K562 (cell line): ENCODE measurements around the gene VPS11. TPM values are rescaled to one million over a fixed set of nuclear protein-coding genes. Genes with fewer than 3 reads are reported as not detected.
A peak's percentile ranks its signal among the peaks of the same experiment; 100 is the strongest.

Experiments used
- ASH1L ChIP-seq: fragments of 450-650 bp; IDR thresholded peaks from 2 replicates; pipeline ENCODE4 v1.6.1; 2018; ENCODE audit warnings: borderline replicate concordance, mild to moderate bottlenecking, low read depth; ENCODE audit not compliant: partially characterized antibody
- ATF1 ChIP-seq, 2 experiments: fragments of 450-650 bp in 1 of 2; IDR thresholded peaks; 2 replicates each; pipeline ENCODE4 v1.6.1; 2016; ENCODE audit warnings: missing compliant biosample characterization in 1 of 2, missing genetic modification characterization in 1 of 2
- C11orf30 ChIP-seq: fragments of 450-650 bp; IDR thresholded peaks from 2 replicates; pipeline ENCODE4 v1.6.1; 2016; ENCODE audit warnings: low read depth, mild to moderate bottlenecking
- EP300 ChIP-seq: IDR thresholded peaks from 2 replicates; pipeline ENCODE4 v1.6.1; 2012; ENCODE audit warnings: low read length, improper control_type of control experiment
- FOXM1 ChIP-seq, 2 experiments: fragments of 450-650 bp in 1 of 2; sonication (generic) in 1 of 2; formaldehyde crosslinking in 1 of 2; IDR thresholded peaks; 2 replicates each; pipeline versions ENCODE4 v1.6.1 to v1.9.0; 2017 to 2022; ENCODE audit warnings: low read depth in 2 of 2, mild to moderate bottlenecking in 2 of 2, missing genetic modification reagents in 1 of 2, moderate library complexity in 1 of 2
- HDAC1 ChIP-seq, 2 experiments: fragments of 450-650 bp; IDR thresholded peaks; 2 replicates each; pipeline ENCODE4 v1.6.1; 2016 to 2017; ENCODE audit warnings: inconsistent platforms in 1 of 2, mild to moderate bottlenecking in 1 of 2, moderate library complexity in 1 of 2
- MTA1 ChIP-seq: fragments of 450-650 bp; IDR thresholded peaks from 2 replicates; pipeline ENCODE4 v1.6.1; 2017; ENCODE audit warnings: borderline replicate concordance
- MTA3 ChIP-seq: fragments of 450-650 bp; formaldehyde crosslinking; IDR thresholded peaks from 2 replicates; pipeline ENCODE4 v1.6.1; 2017; ENCODE audit warnings: mild to moderate bottlenecking, borderline replicate concordance
- MYBL2 ChIP-seq, 2 experiments: fragments of 450-650 bp in 1 of 2; sonication (generic) in 1 of 2; formaldehyde crosslinking in 1 of 2; IDR thresholded peaks; 2 replicates each; pipeline versions ENCODE4 v1.6.1 to v1.8.1; 2017 to 2022; ENCODE audit warnings: borderline replicate concordance in 1 of 2, inconsistent platforms in 1 of 2, low read depth in 1 of 2, mild to moderate bottlenecking in 1 of 2, missing genetic modification reagents in 1 of 2, moderate library complexity in 1 of 2
- NR2F6 ChIP-seq: fragments of 450-650 bp; formaldehyde crosslinking; IDR thresholded peaks from 2 replicates; pipeline ENCODE4 v1.4.0; 2020; ENCODE audit warnings: mild to moderate bottlenecking
- PHF20 ChIP-seq: fragments of 450-650 bp; IDR thresholded peaks from 2 replicates; pipeline ENCODE4 v1.6.1; 2018; ENCODE audit not compliant: partially characterized antibody
- PRMT5 ChIP-seq: sonication (generic); formaldehyde crosslinking; IDR thresholded peaks from 2 replicates; pipeline ENCODE4 v1.5.0; 2020; ENCODE audit warnings: missing genetic modification reagents
- ZBTB8A ChIP-seq: fragments of 450-650 bp; IDR thresholded peaks from 2 replicates; pipeline ENCODE4 v1.6.1; 2018; ENCODE audit warnings: mild to moderate bottlenecking, moderate library complexity; ENCODE audit not compliant: partially characterized antibody
- ZEB2 ChIP-seq: fragments of 450-650 bp; IDR thresholded peaks from 2 replicates; pipeline ENCODE4 v1.6.1; 2016
- ZNF197 ChIP-seq: fragments of 200-800 bp; sonication (Bioruptor generic); IDR thresholded peaks from 2 replicates; pipeline ENCODE4 v1.6.1; 2016; ENCODE audit warnings: low read depth, missing genetic modification characterization, missing compliant biosample characterization
- polyA plus RNA-seq, 8 experiments: library from polyadenylated mRNA; depleted of rRNA in 4 of 8; stranded (reverse) in 5 of 8; unstranded in 3 of 8; fragments of >200 nt; fragmentation: Nextera tagmentation in 2 of 8; fragmentation: Illumina TruSeq in 1 of 8; extraction: Ambion mirVana in 2 of 8; extraction: Trizol in 1 of 8; gene quantifications; 2 replicates each; pipeline versions ENCODE4 v1.2.1 to v1.2.3, GENCODE V29; 2011 to 2014; ENCODE audit warnings: inconsistent platforms in 1 of 8, missing spikeins in 1 of 8
- total RNA-seq, 7 experiments: library from RNA; depleted of rRNA in 6 of 7; stranded (reverse); fragments of >200 nt in 6 of 7; fragmentation: Illumina TruSeq in 2 of 7; extraction: Trizol in 2 of 7; gene quantifications; 2 replicates each; pipeline versions ENCODE4 v1.2.1 to v1.2.3, GENCODE V29; 2011 to 2021; ENCODE audit warnings: low replicate concordance in 1 of 7
- TF ChIP-seq, protein P1 (sequence below): fragments of 250-450 bp; sonication (Bioruptor Pico); IDR thresholded peaks from 2 replicates; pipeline ENCODE4 v1.4.0; 2020; ENCODE audit warnings: borderline replicate concordance
- TF ChIP-seq, protein P2 (sequence below): fragments of 450-650 bp; IDR thresholded peaks from 2 replicates; pipeline ENCODE4 v1.6.1; 2016; ENCODE audit warnings: antibody characterized with exemption
- TF ChIP-seq, protein P3 (sequence below): fragments of 250-450 bp; sonication (Bioruptor Pico); IDR thresholded peaks from 2 replicates; pipeline ENCODE4 v1.5.0; 2021; ENCODE audit warnings: mild to moderate bottlenecking, borderline replicate concordance
- TF ChIP-seq, protein P4 (sequence below): fragments of 250-450 bp; sonication (Bioruptor Pico); IDR thresholded peaks from 2 replicates; pipeline ENCODE4 v1.5.0; 2022; ENCODE audit warnings: mild to moderate bottlenecking

VPS11 gene
- total and polyA plus RNA-seq, 9 of the 15 experiments (the other 6 are each of a cell fraction or from before 2014, with no cell fraction given) = 14.1 to 35.5 (median 27.5) TPM

DNA sequence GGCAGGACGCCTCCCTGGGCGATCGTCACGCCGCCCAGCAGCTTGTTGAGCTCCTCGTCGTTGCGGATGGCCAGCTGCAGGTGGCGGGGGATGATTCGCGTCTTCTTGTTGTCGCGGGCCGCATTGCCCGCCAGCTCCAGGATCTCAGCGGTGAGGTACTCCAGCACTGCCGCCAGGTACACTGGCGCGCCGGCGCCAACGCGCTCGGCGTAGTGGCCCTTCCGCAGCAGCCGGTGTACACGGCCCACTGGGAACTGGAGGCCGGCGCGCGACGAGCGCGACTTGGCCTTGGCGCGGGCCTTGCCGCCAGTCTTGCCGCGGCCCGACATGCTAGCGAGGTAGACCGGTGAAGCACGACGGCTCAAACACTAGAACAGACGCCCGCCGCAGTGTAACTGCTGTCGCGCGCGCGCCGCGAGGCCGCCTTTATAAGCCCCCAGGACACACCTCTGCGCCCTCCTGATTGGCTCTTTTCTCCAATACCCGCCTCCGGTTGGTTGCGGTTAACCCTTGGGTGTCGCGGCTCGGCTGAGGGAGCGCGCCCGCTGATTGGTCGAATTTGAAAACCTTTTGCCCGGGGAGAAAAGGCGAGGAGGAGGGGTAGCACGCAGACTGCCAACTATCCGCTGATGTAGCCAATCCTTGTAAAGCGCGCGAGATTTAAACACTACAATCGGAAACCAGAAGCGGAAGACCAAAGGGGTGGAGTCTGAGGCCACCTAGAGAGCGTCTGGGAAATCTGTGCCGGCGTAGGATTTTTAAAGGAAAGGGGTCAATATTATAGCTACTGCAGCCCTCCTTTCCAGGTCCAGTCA is 27.7 kb downstream of the VPS11 start (continued):
- TF ChIP-seq, protein P1, sequence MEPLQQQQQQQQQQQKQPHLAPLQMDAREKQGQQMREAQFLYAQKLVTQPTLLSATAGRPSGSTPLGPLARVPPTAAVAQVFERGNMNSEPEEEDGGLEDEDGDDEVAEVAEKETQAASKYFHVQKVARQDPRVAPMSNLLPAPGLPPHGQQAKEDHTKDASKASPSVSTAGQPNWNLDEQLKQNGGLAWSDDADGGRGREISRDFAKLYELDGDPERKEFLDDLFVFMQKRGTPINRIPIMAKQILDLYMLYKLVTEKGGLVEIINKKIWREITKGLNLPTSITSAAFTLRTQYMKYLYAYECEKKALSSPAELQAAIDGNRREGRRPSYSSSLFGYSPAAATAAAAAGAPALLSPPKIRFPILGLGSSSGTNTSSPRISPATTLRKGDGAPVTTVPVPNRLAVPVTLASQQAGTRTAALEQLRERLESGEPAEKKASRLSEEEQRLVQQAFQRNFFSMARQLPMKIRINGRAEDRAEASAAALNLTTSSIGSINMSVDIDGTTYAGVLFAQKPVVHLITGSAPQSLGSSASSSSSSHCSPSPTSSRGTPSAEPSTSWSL = peak; percentile 41; the same call in 1 of the 2 replicates
- TF ChIP-seq ASH1L (peak; percentile 89), C11orf30 (peak; percentile 81), HDAC1 (IDR thresholded peaks at IDR 0.05) (peak in 1 of 2 experiments; percentile 84; a peak in 2 of 4 replicates), EP300 (no peak), NR2F6 (CRISPR knock-in tag) (no peak), FOXM1 (IDR thresholded peaks at IDR 0.05; ENCODE audit: low read depth) (peak; percentile 99), FOXM1 (CRISPR knock-in tag; IDR thresholded peaks at IDR 0.05; ENCODE audit: low read depth) (peak; percentile 96), MTA1 (no peak), ZBTB8A (no peak), MYBL2 (IDR thresholded peaks at IDR 0.05; ENCODE audit: low read depth) (peak; percentile 98), MYBL2 (CRISPR knock-in tag; IDR thresholded peaks at IDR 0.05; ENCODE audit: borderline replicate concordance) (peak; percentile 81; the same call in 1 of the 2 replicates), PRMT5 (peak; percentile 62; the same call in 1 of the 2 replicates), PHF20 (peak; percentile 79), ZEB2 (no peak), ZNF197 (CRISPR knock-in tag) (no peak), ATF1 (CRISPR knock-in tag; IDR thresholded peaks at IDR 0.05) (no peak), ATF1 (tag; IDR thresholded peaks at IDR 0.05) (peak; percentile 90), MTA3 (peak; percentile 100)
- TF ChIP-seq, protein P2, sequence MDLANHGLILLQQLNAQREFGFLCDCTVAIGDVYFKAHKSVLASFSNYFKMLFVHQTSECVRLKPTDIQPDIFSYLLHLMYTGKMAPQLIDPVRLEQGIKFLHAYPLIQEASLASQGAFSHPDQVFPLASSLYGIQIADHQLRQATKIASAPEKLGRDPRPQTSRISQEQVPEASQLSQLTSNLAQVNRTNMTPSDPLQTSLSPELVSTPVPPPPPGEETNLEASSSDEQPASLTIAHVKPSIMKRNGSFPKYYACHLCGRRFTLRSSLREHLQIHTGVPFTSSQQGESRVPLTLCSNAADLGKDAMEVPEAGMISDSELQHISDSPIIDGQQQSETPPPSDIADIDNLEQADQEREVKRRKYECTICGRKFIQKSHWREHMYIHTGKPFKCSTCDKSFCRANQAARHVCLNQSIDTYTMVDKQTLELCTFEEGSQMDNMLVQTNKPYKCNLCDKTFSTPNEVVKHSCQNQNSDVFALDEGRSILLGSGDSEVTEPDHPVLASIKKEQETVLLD = no peak
- TF ChIP-seq, protein P3, sequence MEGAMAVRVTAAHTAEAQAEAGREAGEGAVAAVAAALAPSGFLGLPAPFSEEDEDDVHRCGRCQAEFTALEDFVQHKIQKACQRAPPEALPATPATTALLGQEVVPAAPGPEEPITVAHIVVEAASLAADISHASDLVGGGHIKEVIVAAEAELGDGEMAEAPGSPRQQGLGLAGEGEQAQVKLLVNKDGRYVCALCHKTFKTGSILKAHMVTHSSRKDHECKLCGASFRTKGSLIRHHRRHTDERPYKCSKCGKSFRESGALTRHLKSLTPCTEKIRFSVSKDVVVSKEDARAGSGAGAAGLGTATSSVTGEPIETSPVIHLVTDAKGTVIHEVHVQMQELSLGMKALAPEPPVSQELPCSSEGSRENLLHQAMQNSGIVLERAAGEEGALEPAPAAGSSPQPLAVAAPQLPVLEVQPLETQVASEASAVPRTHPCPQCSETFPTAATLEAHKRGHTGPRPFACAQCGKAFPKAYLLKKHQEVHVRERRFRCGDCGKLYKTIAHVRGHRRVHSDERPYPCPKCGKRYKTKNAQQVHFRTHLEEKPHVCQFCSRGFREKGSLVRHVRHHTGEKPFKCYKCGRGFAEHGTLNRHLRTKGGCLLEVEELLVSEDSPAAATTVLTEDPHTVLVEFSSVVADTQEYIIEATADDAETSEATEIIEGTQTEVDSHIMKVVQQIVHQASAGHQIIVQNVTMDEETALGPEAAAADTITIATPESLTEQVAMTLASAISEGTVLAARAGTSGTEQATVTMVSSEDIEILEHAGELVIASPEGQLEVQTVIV = no peak
- TF ChIP-seq, protein P4, sequence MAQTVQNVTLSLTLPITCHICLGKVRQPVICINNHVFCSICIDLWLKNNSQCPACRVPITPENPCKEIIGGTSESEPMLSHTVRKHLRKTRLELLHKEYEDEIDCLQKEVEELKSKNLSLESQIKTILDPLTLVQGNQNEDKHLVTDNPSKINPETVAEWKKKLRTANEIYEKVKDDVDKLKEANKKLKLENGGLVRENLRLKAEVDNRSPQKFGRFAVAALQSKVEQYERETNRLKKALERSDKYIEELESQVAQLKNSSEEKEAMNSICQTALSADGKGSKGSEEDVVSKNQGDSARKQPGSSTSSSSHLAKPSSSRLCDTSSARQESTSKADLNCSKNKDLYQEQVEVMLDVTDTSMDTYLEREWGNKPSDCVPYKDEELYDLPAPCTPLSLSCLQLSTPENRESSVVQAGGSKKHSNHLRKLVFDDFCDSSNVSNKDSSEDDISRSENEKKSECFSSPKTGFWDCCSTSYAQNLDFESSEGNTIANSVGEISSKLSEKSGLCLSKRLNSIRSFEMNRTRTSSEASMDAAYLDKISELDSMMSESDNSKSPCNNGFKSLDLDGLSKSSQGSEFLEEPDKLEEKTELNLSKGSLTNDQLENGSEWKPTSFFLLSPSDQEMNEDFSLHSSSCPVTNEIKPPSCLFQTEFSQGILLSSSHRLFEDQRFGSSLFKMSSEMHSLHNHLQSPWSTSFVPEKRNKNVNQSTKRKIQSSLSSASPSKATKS (CRISPR knock-in tag) = no peak
